Right atrium auricular region (tissue), 2 donors: ENCODE results near the gene CHORDC1. TPM values are rescaled to one million over a fixed set of nuclear protein-coding genes. Genes with fewer than 3 reads are reported as not detected.
"Not testable (repeated sequence)": the region's sequence is repeated elsewhere in the genome, so short reads cannot be mapped to it uniquely, and the experiment has no call there.

Experiments used
- DNase-seq: peaks from one replicate; pipeline ENCODE4 v3.0.0-alpha.2; 2019; ENCODE audit warnings: low spot score
- H3K27ac ChIP-seq, 2 donors: fragments of 200-600 bp; sonication (generic); 1 replicate in 1 of 2; 2 replicates in 1 of 2; pipeline ENCODE4 v1.5.1; 2016 to 2019
- H3K27me3 ChIP-seq, 2 donors: fragments of 200-600 bp; sonication (generic); one replicate each; pipeline versions ENCODE4 v1.5.1 to v1.6.0; 2017 to 2019
- H3K36me3 ChIP-seq: fragments of 200-600 bp; sonication (generic); one replicate; pipeline ENCODE4 v1.5.1; 2016
- H3K4me1 ChIP-seq, 2 donors: fragments of 200-600 bp; sonication (generic); one replicate each; pipeline versions ENCODE4 v1.5.1 to v1.6.0; 2017 to 2019
- H3K4me3 ChIP-seq, 2 donors: fragments of 200-600 bp; sonication (generic); 1 replicate in 1 of 2; 2 replicates in 1 of 2; pipeline ENCODE4 v1.5.1; 2017 to 2019; ENCODE audit warnings: mild to moderate bottlenecking in 1 of 2, moderate library complexity in 1 of 2
- H3K9me3 ChIP-seq, 2 donors: fragments of 200-600 bp; sonication (generic); one replicate each; pipeline ENCODE4 v1.5.1; 2019
- total RNA-seq, 2 donors: library from RNA; depleted of rRNA; stranded (reverse); fragments of >200 nt; gene quantifications; one replicate each; pipeline ENCODE4 v1.1.0, GENCODE V29; 2016
- TF ChIP-seq, protein P1 (sequence below), 2 donors: fragments of 200-600 bp; sonication (generic); IDR thresholded peaks; one replicate each; pipeline ENCODE4 v1.5.1; 2019; ENCODE audit warnings: antibody characterized with exemption in 2 of 2

Gene CHORDC1
- total RNA-seq, 2 donors from 2014 or later, result 40.4 to 49.2 TPM

DNA sequence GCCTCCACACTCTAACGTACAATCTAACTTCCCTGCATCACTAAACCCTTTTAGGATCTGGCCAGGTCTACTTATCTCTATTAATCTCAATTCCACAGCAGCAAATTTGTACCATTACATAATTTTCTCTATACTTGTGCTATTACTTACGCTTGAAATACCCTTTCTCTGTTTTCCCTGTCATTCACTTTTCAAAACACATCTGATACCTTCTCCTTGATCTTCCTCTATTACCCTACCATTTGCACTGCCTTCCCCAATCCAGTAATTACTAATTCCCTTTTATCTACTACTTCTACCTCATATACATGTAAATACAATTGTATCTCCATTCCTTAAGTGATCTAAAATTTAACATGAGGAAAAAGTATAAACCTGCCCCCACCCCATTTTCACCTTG, 14.0 kb downstream of the CHORDC1 start:
- no peak for DNase-seq
- H3K4me1 ChIP-seq, result peaks cover 0 to 5% of the 10 kb centered on the region in 2 donors
- H3K27ac ChIP-seq, result no peak overlapping the region
- H3K36me3 ChIP-seq, result peaks cover 52% of the 10 kb centered on the region
- TF ChIP-seq, protein P1, sequence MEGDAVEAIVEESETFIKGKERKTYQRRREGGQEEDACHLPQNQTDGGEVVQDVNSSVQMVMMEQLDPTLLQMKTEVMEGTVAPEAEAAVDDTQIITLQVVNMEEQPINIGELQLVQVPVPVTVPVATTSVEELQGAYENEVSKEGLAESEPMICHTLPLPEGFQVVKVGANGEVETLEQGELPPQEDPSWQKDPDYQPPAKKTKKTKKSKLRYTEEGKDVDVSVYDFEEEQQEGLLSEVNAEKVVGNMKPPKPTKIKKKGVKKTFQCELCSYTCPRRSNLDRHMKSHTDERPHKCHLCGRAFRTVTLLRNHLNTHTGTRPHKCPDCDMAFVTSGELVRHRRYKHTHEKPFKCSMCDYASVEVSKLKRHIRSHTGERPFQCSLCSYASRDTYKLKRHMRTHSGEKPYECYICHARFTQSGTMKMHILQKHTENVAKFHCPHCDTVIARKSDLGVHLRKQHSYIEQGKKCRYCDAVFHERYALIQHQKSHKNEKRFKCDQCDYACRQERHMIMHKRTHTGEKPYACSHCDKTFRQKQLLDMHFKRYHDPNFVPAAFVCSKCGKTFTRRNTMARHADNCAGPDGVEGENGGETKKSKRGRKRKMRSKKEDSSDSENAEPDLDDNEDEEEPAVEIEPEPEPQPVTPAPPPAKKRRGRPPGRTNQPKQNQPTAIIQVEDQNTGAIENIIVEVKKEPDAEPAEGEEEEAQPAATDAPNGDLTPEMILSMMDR (IDR thresholded peaks at IDR 0.05), result no peak
- H3K27me3 ChIP-seq, result no peaks in the 10 kb centered on the region
- no peaks in the 10 kb centered on the region for H3K9me3 ChIP-seq
- H3K4me3 ChIP-seq, result no peak overlapping the region

GRCh38 chr11:90207992-90208391, 14.9 kb downstream of the CHORDC1 start:
- H3K9me3 ChIP-seq, H3K27me3 ChIP-seq, H3K4me3 ChIP-seq, H3K4me1 ChIP-seq, DNase-seq, H3K27ac ChIP-seq: not testable (repeated sequence)
- peaks cover 51% of the 10 kb centered on the region for H3K36me3 ChIP-seq

DNA sequence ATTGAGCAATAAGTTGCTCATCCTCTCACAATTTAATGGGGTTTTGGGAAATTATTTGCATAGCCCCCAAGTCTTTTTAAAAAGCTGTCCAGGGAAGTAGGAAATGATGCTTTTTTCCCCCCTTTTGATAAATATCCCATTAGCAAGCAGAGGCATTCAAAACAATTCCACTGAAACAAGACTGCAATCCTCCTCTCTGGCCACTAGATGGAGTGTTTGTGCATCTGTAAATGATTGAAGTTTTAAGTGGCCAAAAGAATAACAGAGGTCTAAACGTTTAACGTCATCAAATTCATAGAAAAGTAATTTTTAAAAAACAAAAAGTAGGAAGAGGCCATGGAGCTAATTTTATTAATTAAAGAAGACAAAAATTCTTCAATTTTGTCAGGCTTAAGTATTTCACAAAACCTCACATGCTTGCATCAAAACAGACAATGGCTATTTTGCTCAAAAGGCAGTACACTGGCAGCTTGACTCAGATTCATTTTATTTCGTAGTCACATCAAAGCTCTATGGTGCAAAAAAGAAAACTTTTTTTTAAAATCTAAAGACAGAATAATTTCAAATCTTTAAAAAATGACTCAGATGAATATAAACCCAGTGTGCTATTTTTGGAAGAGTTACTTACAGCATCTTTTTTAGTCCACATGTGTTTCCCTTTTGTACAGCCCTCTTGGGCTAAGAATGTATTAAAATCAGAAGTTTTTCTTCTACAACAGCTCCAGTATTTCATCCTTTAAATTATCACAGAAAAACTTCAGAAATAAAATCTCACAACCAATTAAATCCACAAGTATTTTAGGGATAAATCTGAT, 17.8 kb downstream of the CHORDC1 start:
- Histone ChIP-seq H3K9me3 (no peaks in the 10 kb centered on the region), H3K36me3 (peaks cover 48% of the 10 kb centered on the region), H3K27me3 (no peaks in the 10 kb centered on the region), H3K4me1 (peaks cover 0 to 5% of the 10 kb centered on the region in 2 donors), H3K4me3 (no peak overlapping the region), H3K27ac (no peak overlapping the region)
- TF ChIP-seq, protein P1 (IDR thresholded peaks at IDR 0.05), result peak; percentile 72 to 91
- DNase-seq, result no peak

GRCh38 chr11:90204407-90204806, 18.4 kb downstream of the CHORDC1 start:
- H3K36me3 ChIP-seq, result peaks cover 41% of the 10 kb centered on the region
- H3K4me3 ChIP-seq, result no peak overlapping the region

DNA sequence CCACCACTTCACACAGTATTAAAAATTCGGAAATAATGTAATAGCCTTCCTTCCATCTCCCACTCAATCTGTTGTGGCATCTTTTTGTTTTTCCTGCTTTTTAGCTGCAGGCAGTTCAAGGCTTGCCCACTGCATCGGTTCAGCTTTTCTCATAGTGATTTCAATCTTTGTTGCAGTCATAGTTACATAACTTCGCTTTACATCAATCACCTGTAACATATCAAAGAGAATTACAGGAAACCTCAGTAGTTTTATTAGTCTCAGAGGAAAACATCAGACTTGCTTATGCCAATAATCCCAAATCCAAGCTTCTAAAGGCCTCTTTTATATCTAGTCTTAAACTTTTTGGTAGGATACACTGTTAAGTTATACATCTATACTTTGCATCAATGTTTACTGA, 20.5 kb downstream of the CHORDC1 start:
- H3K4me3 ChIP-seq, result no peak overlapping the region
- H3K27ac ChIP-seq, result no peak overlapping the region
- no peaks in the 10 kb centered on the region for H3K27me3 ChIP-seq
- no peak for DNase-seq
- no peaks in the 10 kb centered on the region for H3K9me3 ChIP-seq
- peaks cover 0 to 5% of the 10 kb centered on the region in 2 donors for H3K4me1 ChIP-seq
- TF ChIP-seq, protein P1 (IDR thresholded peaks at IDR 0.05), result no peak
- H3K36me3 ChIP-seq, result peaks cover 48% of the 10 kb centered on the region

More at GRCh38 chr11:90204407-90204806, 18.4 kb downstream of the CHORDC1 start:
- no peak for DNase-seq
- Histone ChIP-seq H3K4me1 (peaks cover 0 to 5% of the 10 kb centered on the region in 2 donors), H3K9me3 (no peaks in the 10 kb centered on the region), H3K27ac (no peak overlapping the region), H3K27me3 (no peaks in the 10 kb centered on the region)
- TF ChIP-seq, protein P1 (IDR thresholded peaks at IDR 0.05), result no peak

DNA sequence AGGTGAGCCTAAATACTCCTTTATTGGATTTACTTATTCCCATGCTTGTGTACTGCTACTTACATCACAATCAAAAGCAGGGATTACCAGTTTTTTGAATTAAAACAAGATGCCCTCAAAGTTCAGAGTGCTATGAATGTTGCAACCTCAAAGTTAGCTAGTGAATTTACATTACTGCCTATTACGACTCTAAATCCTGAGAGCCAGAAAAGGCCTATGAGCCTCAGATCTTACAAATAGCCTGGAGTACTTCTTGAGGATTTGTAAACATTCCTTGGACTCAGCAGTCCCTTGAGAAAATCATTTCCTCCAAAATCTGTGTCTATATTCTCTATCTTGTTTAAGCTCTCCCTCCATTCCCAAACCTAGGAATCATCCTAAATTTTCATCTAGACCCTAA, 25.5 kb downstream of the CHORDC1 start:
- peaks cover 15% of the 10 kb centered on the region for H3K36me3 ChIP-seq
- peaks cover 0 to 6% of the 10 kb centered on the region in 2 donors for H3K4me1 ChIP-seq
- H3K27ac ChIP-seq, result no peak overlapping the region
- no peak for DNase-seq
- TF ChIP-seq, protein P1 (IDR thresholded peaks at IDR 0.05), result no peak
- no peak overlapping the region for H3K4me3 ChIP-seq
- H3K27me3 ChIP-seq, result no peaks in the 10 kb centered on the region
- no peaks in the 10 kb centered on the region for H3K9me3 ChIP-seq
